Measurements from ENCODE around the gene BBS9.

- TF ChIP-seq POLR2AphosphoS5 (IDR thresholded peaks at IDR 0.05) (no peak), POLR2A (IDR thresholded peaks at IDR 0.05) (no peak)
Observed at GRCh38 chr7:33624215-33624614, 494.9 kb downstream of the BBS9 start.

Measured in suprapubic skin (tissue), 4 donors.